GM23338 (cell line): ENCODE data around the gene SCNN1G.

Source experiments
- CREB1 ChIP-seq: fragments of 250-450 bp; sonication (Bioruptor Pico); IDR thresholded peaks from 2 replicates; pipeline ENCODE4 v1.5.0; 2020; ENCODE audit warnings: low read depth, mild to moderate bottlenecking, moderate library complexity
- CTCF ChIP-seq, 2 experiments: fragments of 200-600 bp in 1 of 2; sonication (generic) in 1 of 2; conservative IDR thresholded peaks; 2 replicates each; pipeline versions ENCODE4 v1.5.1 to v1.6.1; 2016 to 2017; ENCODE audit warnings: antibody characterized with exemption in 2 of 2, low read depth in 2 of 2, mild to moderate bottlenecking in 2 of 2, moderate library complexity in 1 of 2
- EZH2 ChIP-seq: fragments of 200-600 bp; sonication (generic); IDR thresholded peaks from one replicate; pipeline ENCODE4 v1.8.0; 2017; ENCODE audit warnings: antibody characterized with exemption, mild to moderate bottlenecking, low read depth; ENCODE audit not compliant: unreplicated experiment
- EZH2phosphoT487 ChIP-seq: fragments of 200-600 bp; sonication (generic); IDR thresholded peaks from one replicate; pipeline ENCODE4 v1.8.1; 2018; ENCODE audit warnings: antibody characterized with exemption; ENCODE audit not compliant: unreplicated experiment
- JUNB ChIP-seq: IDR thresholded peaks from one replicate; pipeline ENCODE4 v1.6.1; 2016; ENCODE audit warnings: antibody characterized with exemption; ENCODE audit not compliant: unreplicated experiment
- NANOG ChIP-seq: IDR thresholded peaks from 2 replicates; pipeline ENCODE4 v1.6.1; 2016; ENCODE audit warnings: antibody characterized with exemption, borderline replicate concordance
- POLR2AphosphoS5 ChIP-seq: IDR thresholded peaks from 2 replicates; pipeline ENCODE4 v1.6.1; 2016; ENCODE audit warnings: antibody characterized with exemption, low read depth
- REST ChIP-seq: IDR thresholded peaks from one replicate; pipeline ENCODE4 v1.6.1; 2018; ENCODE audit warnings: antibody characterized with exemption; ENCODE audit not compliant: unreplicated experiment
- STAT1 ChIP-seq: IDR thresholded peaks from one replicate; pipeline ENCODE4 v1.6.1; 2016; ENCODE audit warnings: antibody characterized with exemption; ENCODE audit not compliant: unreplicated experiment
- ZNF114 ChIP-seq: fragments of 250-450 bp; sonication (Bioruptor Pico); IDR thresholded peaks from 2 replicates; pipeline ENCODE4 v1.5.0; 2020; ENCODE audit warnings: mild to moderate bottlenecking, moderate library complexity
- ZNF331 ChIP-seq: fragments of 250-450 bp; sonication (Bioruptor Pico); IDR thresholded peaks from 2 replicates; pipeline ENCODE4 v1.5.0; 2020; ENCODE audit warnings: low read depth, mild to moderate bottlenecking, moderate library complexity
- ZNF462 ChIP-seq: fragments of 250-450 bp; sonication (Bioruptor Pico); IDR thresholded peaks from 2 replicates; pipeline ENCODE4 v1.5.0; 2020; ENCODE audit warnings: mild to moderate bottlenecking, moderate library complexity
- TF ChIP-seq, protein P1 (sequence below): IDR thresholded peaks from 2 replicates; pipeline ENCODE4 v1.6.1; 2016; ENCODE audit warnings: antibody characterized with exemption

GRCh38 chr16:23148513-23149266 is 33.9 kb upstream of the SCNN1G start:
- no peak for TF ChIP-seq POLR2AphosphoS5
- TF ChIP-seq REST: no peak
- no peak for TF ChIP-seq EZH2
- TF ChIP-seq EZH2phosphoT487: no peak
- no peak for TF ChIP-seq CTCF (conservative IDR thresholded peaks at IDR 0.05; ENCODE audit: low read depth in 2 of 2)
- no peak for TF ChIP-seq JUNB
- no peak for TF ChIP-seq NANOG
- no peak for TF ChIP-seq CREB1 (CRISPR knock-in tag)
- TF ChIP-seq, protein P1, sequence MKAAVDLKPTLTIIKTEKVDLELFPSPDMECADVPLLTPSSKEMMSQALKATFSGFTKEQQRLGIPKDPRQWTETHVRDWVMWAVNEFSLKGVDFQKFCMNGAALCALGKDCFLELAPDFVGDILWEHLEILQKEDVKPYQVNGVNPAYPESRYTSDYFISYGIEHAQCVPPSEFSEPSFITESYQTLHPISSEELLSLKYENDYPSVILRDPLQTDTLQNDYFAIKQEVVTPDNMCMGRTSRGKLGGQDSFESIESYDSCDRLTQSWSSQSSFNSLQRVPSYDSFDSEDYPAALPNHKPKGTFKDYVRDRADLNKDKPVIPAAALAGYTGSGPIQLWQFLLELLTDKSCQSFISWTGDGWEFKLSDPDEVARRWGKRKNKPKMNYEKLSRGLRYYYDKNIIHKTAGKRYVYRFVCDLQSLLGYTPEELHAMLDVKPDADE: no peak
- TF ChIP-seq ZNF114: no peak
- TF ChIP-seq STAT1: no peak
- TF ChIP-seq ZNF331 (CRISPR knock-in tag): no peak
- no peak for TF ChIP-seq ZNF462
